ENCODE measurements around the gene PDE8B. TPM values are rescaled to one million over a fixed set of nuclear protein-coding genes. Genes with fewer than 3 reads are reported as not detected.
A peak's percentile ranks its signal among the peaks of the same experiment; 100 is the strongest.

Gene PDE8B
- total RNA-seq, 1 donor from 2014 or later = 2.6 TPM

DNA sequence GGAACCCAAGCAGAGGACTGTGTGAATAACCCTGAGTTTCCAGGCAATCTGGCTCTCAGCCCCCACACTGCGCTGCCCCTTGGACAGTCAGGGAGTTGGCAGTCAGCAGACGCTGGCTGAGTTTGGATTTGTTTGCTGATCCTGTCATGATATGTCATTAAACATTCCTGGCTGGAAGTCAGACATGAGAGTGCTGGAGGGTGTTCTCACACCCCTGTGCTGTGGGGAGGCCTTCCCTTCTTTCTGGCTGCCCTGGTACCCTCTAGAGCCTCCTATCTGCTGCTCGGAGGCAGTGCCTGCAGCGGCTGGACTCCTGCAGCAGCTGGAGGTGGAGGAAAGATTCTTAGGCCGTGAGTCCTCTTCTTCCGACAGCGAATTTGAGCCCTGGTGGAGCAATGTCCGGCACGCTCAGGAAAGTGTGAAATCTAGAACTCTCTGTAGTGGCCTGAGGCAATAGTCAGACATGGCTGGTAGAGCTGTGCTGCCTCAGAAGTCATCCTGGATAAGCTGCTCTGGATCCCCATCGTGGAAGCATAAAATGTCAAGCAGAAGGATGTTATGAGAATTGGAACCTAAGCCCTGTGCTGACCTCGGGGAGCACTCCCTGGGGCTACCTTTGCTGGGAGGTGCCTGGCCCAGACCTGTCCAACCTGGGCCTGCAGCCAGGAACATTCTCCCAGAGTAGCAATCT lies 72.0 kb downstream of the PDE8B start:
- no peak for DNase-seq (ENCODE audit: low spot score, unreplicated experiment)
- Mint-ChIP-seq H3K27ac (no peak overlapping the region), H3K36me3 (ENCODE audit: insufficient read depth) (no peaks in the 10 kb centered on the region), H3K4me1 (ENCODE audit: low read depth) (peaks cover 4% of the 10 kb centered on the region), H3K9me3 (ENCODE audit: low read depth) (no peaks in the 10 kb centered on the region), H3K27me3 (peaks cover 2% of the 10 kb centered on the region), H3K4me3 (ENCODE audit: low read depth) (no peak overlapping the region)
- TF ChIP-seq, protein P1, sequence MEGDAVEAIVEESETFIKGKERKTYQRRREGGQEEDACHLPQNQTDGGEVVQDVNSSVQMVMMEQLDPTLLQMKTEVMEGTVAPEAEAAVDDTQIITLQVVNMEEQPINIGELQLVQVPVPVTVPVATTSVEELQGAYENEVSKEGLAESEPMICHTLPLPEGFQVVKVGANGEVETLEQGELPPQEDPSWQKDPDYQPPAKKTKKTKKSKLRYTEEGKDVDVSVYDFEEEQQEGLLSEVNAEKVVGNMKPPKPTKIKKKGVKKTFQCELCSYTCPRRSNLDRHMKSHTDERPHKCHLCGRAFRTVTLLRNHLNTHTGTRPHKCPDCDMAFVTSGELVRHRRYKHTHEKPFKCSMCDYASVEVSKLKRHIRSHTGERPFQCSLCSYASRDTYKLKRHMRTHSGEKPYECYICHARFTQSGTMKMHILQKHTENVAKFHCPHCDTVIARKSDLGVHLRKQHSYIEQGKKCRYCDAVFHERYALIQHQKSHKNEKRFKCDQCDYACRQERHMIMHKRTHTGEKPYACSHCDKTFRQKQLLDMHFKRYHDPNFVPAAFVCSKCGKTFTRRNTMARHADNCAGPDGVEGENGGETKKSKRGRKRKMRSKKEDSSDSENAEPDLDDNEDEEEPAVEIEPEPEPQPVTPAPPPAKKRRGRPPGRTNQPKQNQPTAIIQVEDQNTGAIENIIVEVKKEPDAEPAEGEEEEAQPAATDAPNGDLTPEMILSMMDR (IDR thresholded peaks at IDR 0.05; ENCODE audit: unreplicated experiment) = no peak

DNA sequence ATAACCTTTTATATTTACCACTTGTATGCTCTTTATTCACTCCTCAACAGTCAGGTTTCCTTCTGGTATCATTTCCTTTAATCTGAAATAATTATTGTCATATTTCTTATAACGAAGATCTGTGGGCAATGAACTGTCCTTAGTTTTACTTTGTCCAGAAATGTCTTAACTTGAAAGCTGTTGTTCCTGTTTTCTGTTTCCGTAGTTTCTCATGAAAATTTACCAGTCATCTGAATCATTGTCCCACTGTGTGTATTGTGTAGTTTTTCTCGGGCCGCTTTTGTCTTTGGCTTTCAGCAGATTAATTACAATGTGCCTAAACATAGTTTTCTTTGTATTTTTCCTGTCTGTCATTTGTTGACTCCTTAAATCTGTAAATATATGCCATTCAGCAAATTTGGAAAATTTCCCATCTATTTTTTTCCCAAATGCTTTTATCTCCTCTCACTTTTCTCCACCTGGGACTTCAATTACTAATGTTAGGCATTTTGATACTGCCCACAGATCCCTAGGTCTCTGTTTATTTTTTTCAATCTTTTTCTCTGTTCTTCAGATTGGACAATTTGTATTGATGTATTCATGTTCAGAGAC lies 74.9 kb downstream of the PDE8B start:
- TF ChIP-seq, protein P1 (IDR thresholded peaks at IDR 0.05; ENCODE audit: unreplicated experiment) = no peak
- no peak overlapping the region for H3K4me3 Mint-ChIP-seq (ENCODE audit: low read depth)
- H3K27me3 Mint-ChIP-seq = peaks cover 2% of the 10 kb centered on the region
- no peaks in the 10 kb centered on the region for H3K36me3 Mint-ChIP-seq (ENCODE audit: insufficient read depth)
- no peak overlapping the region for H3K27ac Mint-ChIP-seq
- peaks cover 4% of the 10 kb centered on the region for H3K4me1 Mint-ChIP-seq (ENCODE audit: low read depth)
- no peak for DNase-seq (ENCODE audit: low spot score, unreplicated experiment)
- no peaks in the 10 kb centered on the region for H3K9me3 Mint-ChIP-seq (ENCODE audit: low read depth)

DNA sequence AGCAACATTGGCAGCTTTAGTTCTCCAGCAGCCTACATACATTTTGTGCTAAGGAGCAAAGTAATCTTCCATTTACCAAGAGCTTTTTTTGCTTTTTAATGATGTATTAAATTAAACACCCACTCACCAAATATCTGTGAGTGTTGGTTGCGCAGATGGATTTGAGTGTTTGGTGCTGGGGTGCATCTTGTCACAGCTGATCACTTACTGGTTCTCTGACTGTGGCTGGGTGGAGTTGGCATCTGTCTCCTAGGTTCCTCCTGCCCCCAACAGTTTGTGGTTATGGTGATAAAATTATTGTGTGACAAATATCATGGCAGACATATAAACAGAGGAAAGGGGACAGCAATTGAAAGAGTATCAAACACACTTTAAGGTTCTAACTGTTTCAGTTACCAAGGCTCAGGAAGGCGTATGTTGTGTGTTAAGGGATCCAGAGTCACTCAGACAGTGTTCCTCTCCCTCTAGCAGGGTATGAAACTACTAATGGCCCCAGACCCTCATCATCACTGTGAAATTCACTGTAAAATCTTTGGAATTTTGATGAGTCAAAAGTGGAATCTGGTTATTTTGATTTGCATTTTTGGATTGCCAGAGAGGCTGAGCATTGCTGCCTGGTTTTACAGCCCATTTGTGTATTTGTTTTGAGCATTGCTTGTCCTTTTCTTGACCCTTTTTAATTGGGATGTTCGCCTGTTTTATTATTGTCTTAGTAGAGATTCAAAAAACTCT lies 81.7 kb downstream of the PDE8B start:
- Mint-ChIP-seq H3K27ac (peak overlapping the region; percentile 84), H3K27me3 (no peaks in the 10 kb centered on the region), H3K4me3 (ENCODE audit: low read depth) (no peak overlapping the region), H3K4me1 (ENCODE audit: low read depth) (peaks cover 2% of the 10 kb centered on the region), H3K9me3 (ENCODE audit: low read depth) (no peaks in the 10 kb centered on the region), H3K36me3 (ENCODE audit: insufficient read depth) (no peaks in the 10 kb centered on the region)
- no peak for DNase-seq (ENCODE audit: low spot score, unreplicated experiment)
- TF ChIP-seq, protein P1 (IDR thresholded peaks at IDR 0.05; ENCODE audit: unreplicated experiment) = no peak

DNA sequence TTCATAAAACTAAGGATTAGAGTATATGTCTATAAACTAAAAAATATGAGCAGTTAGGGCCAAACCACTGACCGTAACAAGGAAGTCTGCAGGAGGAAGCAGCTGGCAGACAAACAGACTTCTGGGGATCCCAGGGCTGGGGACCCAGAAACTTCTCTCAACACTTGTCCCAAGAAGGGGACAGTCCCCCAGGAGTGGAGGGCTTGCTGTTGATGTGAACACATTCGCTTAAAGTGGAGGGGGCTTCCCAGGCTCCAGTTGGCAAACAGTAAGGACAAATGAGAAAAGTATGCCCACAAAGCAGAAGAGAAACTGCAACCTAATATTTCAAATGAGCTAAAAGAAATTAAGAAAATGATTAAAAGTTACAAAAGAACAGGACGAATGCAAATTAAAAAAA lies 83.7 kb downstream of the PDE8B start:
- no peaks in the 10 kb centered on the region for H3K9me3 Mint-ChIP-seq (ENCODE audit: low read depth)
- no peak overlapping the region for H3K27ac Mint-ChIP-seq
- DNase-seq (ENCODE audit: low spot score, unreplicated experiment) = no peak
- TF ChIP-seq, protein P1 (IDR thresholded peaks at IDR 0.05; ENCODE audit: unreplicated experiment) = no peak
- no peak overlapping the region for H3K4me3 Mint-ChIP-seq (ENCODE audit: low read depth)
- H3K27me3 Mint-ChIP-seq = peaks cover 6% of the 10 kb centered on the region
- H3K36me3 Mint-ChIP-seq (ENCODE audit: insufficient read depth) = no peaks in the 10 kb centered on the region
- H3K4me1 Mint-ChIP-seq (ENCODE audit: low read depth) = peaks cover 2% of the 10 kb centered on the region

DNA sequence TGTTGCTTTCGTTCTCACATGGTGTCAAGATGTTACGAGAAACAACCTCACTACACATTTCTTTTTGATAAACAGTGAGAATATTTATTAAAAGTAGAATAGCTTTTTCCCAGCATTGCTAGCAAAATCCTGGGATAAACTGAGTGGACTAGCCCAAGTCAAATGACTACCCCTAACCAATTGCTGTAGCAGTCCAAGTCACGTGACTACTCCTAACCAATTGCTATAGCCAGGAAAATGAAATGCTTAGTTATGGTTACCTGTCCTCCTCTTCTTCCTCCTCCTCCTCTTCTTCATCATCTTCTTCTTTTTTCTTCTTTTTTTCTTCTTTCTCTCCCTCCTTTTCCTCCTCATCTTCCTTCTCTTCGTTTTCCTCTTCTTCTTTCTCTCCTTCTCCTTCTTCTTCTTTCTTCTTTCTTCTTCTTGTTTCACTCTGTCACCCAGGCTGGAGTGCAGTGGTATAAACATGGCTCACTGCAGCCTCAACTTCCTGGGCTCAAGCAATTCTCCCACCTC lies 85.4 kb downstream of the PDE8B start:
- TF ChIP-seq, protein P1 (IDR thresholded peaks at IDR 0.05; ENCODE audit: unreplicated experiment) = no peak
- Mint-ChIP-seq H3K4me1 (ENCODE audit: low read depth) (peaks cover 2% of the 10 kb centered on the region), H3K9me3 (ENCODE audit: low read depth) (no peaks in the 10 kb centered on the region), H3K27ac (no peak overlapping the region), H3K27me3 (peaks cover 6% of the 10 kb centered on the region), H3K4me3 (ENCODE audit: low read depth) (no peak overlapping the region), H3K36me3 (ENCODE audit: insufficient read depth) (no peaks in the 10 kb centered on the region)
- DNase-seq (ENCODE audit: low spot score, unreplicated experiment) = no peak
